HepG2 (cell line): ENCODE data around the gene RB1. TPM values are rescaled to one million over a fixed set of nuclear protein-coding genes. Genes with fewer than 3 reads are reported as not detected.

Experiments
- LBX2 ChIP-seq: sonication (generic); formaldehyde crosslinking; IDR thresholded peaks from 2 replicates; pipeline ENCODE4 v1.5.0; 2020; ENCODE audit warnings: missing genetic modification reagents, mild to moderate bottlenecking, borderline replicate concordance
- TCF7L2 ChIP-seq: IDR thresholded peaks from 2 replicates; pipeline ENCODE4 v1.6.1; 2011; ENCODE audit warnings: mild to moderate bottlenecking, low read depth, low read length, moderate library complexity
- TEAD3 ChIP-seq: optimal IDR thresholded peaks from 2 replicates; pipeline ENCODE3; 2016; ENCODE audit warnings: borderline replicate concordance
- TGIF2 ChIP-seq: IDR thresholded peaks from 2 replicates; pipeline ENCODE4 v1.6.1; 2016; ENCODE audit warnings: control low read depth, missing compliant biosample characterization
- YEATS4 ChIP-seq: sonication (generic); formaldehyde crosslinking; IDR thresholded peaks from 2 replicates; pipeline ENCODE4 v1.4.0; 2020; ENCODE audit warnings: missing genetic modification reagents, borderline replicate concordance
- ZNF646 ChIP-seq: sonication (generic); formaldehyde crosslinking; IDR thresholded peaks from 2 replicates; pipeline ENCODE4 v1.9.0; 2021; ENCODE audit warnings: mild to moderate bottlenecking, missing genetic modification reagents
- ZNF691 ChIP-seq: sonication (generic); formaldehyde crosslinking; IDR thresholded peaks from 2 replicates; pipeline ENCODE4 v1.4.0; 2020; ENCODE audit warnings: missing genetic modification reagents, low read depth, mild to moderate bottlenecking, borderline replicate concordance
- ZSCAN29 ChIP-seq: sonication (generic); formaldehyde crosslinking; conservative IDR thresholded peaks from 2 replicates; pipeline ENCODE4 v1.4.0; 2020; ENCODE audit warnings: mild to moderate bottlenecking, missing genetic modification reagents
- polyA plus RNA-seq, 8 experiments: library from polyadenylated mRNA; depleted of rRNA in 3 of 8; stranded (reverse) in 7 of 8; unstranded in 1 of 8; fragments of >200 nt; fragmentation: Illumina TruSeq in 4 of 8; extraction: Trizol in 4 of 8; gene quantifications; 2 replicates each; pipeline versions ENCODE4 v1.2.1 to v1.2.3, GENCODE V29; 2011 to 2016; ENCODE audit warnings: low read depth in 4 of 8, missing spikeins in 1 of 8, mixed read lengths in 1 of 8; ENCODE audit not compliant: insufficient read depth in 1 of 8
- total RNA-seq, 5 experiments: library from RNA; depleted of rRNA; stranded (reverse); fragments of >200 nt; fragmentation: Illumina TruSeq; extraction: Trizol; gene quantifications; 2 replicates each; pipeline ENCODE4 v1.2.3, GENCODE V29; 2016; ENCODE audit warnings: low read depth in 1 of 5

RB1 gene
- total and polyA plus RNA-seq, 2 of the 13 experiments (the other 11 are each of a cell fraction or from before 2014, with no cell fraction given): 15.6 to 23.7 TPM

GRCh38 chr13:48344264-48344663 is 40.7 kb downstream of the RB1 start (continued):
- TF ChIP-seq ZNF646 (CRISPR knock-in tag): no peak
- TF ChIP-seq TGIF2 (CRISPR knock-in tag): no peak
- TF ChIP-seq TCF7L2: no peak
- TF ChIP-seq ZSCAN29 (CRISPR knock-in tag): no peak
- no peak for TF ChIP-seq LBX2 (CRISPR knock-in tag)
- TF ChIP-seq TEAD3 (CRISPR knock-in tag): no peak
- TF ChIP-seq ZNF691: no peak
- no peak for TF ChIP-seq YEATS4 (CRISPR knock-in tag)
- TF ChIP-seq, all 625 proteins: peak for 0
